AG09309 (cell line): Measurements from ENCODE around the gene TEAD3.

Experiments
- DNase-seq: peaks from one replicate; pipeline ENCODE4 v3.0.0-alpha.2; 2010; ENCODE audit warnings: low read depth
- H3K4me3 ChIP-seq: 2 replicates; pipeline ENCODE4 v1.5.1; 2011; ENCODE audit warnings: mild to moderate bottlenecking, low read depth, low read length, moderate library complexity; ENCODE audit not compliant: control insufficient read depth
- TF ChIP-seq, protein P1 (sequence below): IDR thresholded peaks from 2 replicates; pipeline ENCODE4 v1.5.1; 2011; ENCODE audit warnings: mild to moderate bottlenecking, low read depth, low read length, inconsistent platforms; ENCODE audit not compliant: insufficient read depth, control insufficient read depth; ENCODE audit errors: missing control alignments

TEAD3 gene

DNA sequence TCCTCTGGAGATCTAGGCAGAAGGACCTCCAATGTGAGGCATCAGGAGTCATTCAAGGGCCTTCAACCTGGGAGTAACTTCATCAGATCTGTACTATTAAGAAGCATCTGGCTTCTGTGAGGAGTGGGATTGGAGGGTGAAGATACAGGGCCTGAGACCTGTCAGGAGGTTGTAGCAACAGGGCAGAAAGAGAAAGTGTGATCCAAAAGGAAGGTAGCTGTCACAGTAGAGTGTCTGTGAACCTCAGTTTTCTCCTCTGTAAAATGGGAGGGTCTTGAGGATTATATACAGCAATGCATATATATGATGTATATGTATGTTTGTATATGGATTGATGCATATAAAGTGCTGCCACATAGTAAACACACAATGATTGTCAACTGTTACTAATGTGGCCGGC, 31.2 kb downstream of the TEAD3 start:
- TF ChIP-seq, protein P1, sequence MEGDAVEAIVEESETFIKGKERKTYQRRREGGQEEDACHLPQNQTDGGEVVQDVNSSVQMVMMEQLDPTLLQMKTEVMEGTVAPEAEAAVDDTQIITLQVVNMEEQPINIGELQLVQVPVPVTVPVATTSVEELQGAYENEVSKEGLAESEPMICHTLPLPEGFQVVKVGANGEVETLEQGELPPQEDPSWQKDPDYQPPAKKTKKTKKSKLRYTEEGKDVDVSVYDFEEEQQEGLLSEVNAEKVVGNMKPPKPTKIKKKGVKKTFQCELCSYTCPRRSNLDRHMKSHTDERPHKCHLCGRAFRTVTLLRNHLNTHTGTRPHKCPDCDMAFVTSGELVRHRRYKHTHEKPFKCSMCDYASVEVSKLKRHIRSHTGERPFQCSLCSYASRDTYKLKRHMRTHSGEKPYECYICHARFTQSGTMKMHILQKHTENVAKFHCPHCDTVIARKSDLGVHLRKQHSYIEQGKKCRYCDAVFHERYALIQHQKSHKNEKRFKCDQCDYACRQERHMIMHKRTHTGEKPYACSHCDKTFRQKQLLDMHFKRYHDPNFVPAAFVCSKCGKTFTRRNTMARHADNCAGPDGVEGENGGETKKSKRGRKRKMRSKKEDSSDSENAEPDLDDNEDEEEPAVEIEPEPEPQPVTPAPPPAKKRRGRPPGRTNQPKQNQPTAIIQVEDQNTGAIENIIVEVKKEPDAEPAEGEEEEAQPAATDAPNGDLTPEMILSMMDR = no peak
- no peak overlapping the region for H3K4me3 ChIP-seq
- no peak for DNase-seq

DNA sequence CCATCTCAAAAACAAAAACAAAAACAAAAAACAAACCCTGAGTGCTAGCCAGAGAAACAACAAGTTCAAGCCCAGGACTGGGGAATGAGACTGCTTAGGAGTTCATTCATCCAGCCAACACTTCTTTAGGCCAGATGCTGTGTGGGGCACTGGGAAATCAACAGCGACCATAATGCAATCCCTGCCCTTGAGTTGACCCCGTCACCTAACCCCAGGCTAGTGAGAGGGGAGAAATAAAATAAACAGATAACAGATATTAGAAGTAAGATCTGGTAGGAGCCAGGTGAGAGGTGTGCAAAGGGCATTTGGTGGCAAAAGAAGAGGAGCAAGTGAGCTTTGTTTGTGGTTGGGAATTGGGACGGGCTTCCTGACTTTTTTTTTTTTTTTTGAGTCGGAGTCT, 33.6 kb downstream of the TEAD3 start:
- no peak overlapping the region for H3K4me3 ChIP-seq
- no peak for DNase-seq
- TF ChIP-seq, protein P1 = no peak

DNA sequence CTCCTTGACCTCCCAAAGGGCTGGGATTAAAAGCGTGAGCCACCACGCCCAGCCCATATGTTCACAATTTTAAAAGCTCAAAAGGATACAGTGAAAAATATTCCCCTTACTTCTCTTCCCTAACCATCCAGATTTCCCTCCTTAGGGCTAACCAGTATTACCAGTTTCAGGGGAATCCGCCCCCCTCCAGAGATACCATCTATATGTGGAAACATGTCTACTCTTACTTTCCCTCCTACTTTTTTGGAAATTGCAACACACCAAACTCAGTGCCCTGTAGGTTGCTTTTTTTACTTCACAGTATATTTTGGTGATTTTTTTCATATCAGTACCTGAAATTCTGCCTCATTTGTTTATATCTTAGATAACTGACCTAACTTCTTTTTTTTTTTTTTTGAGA, 35.6 kb downstream of the TEAD3 start:
- no peak overlapping the region for H3K4me3 ChIP-seq
- TF ChIP-seq, protein P1 = no peak
- DNase-seq = no peak

DNA sequence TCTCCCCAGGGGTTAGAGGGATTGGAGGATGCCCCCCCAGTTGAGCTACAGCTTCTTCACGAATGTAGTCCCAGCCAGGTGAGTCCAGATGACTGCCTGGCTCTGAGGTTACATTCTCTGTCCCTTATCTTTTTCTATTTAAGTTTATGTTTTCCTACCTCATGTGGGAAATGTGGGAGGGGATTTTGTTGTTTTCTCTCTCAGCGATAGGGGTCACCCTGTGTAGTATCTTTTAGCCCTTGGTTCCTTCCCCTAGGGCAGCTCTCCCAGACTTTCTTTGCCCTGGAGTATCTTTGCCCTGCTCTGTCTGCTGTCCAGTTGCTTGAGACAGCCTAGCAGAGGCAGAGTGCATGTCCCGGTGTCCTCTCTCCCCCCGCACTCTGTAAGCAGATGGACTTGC, 39.0 kb downstream of the TEAD3 start:
- no peak overlapping the region for H3K4me3 ChIP-seq
- TF ChIP-seq, protein P1 = no peak
- no peak for DNase-seq

DNA sequence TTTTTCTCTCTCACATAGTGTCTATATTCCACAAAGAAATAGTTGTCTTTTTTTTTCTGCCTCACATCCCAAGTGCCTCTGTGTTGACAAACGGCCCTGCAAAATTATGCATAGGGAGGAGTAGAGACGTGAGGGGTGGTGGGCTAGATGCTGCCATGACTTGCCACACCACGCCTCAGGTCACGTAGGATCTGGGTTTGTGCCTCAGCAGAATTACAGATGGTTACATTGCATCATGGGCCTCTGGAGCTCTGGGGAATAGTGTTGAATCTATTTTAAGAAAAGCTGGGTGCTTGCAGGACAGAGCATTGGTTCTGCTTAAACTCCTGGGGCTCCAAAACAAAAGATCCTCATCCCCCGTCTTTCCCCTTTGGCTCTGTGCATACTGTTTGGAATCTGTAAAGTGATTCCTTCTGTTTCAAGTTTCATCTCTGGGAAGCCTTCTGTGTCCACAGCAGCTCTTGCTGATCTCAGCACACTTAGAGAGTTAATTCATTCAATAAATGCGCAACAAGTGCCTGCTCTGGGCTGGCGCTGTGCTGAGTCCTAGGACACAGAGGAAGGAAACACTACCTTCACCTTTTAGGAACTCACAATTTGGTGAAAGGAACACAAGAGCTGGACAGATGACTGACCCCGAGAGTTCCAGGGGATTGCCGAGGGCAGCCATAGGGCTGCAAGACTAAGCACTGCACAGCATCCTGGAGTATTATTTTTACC, 42.3 kb downstream of the TEAD3 start:
- DNase-seq = no peak
- H3K4me3 ChIP-seq = no peak overlapping the region
- TF ChIP-seq, protein P1 = no peak

DNA sequence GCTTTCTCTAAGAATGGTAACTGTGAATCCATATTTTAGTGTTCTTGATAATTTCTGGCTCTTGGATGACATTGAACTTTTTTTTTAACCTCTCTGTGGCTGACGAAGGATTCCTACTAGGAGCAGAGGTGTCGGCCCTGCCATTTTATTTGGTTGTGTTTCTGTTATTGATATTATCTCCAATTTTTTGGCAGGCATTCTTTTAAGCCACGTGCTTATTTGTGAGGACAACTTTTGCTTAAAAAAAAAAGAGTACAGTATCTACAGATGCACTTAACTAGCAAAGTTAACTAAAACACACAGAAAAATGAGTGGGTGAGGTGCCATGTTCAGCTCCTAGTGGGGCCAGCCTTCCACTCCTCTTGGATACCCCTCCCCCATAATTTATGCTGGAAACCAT, 43.6 kb downstream of the TEAD3 start:
- peak overlapping the region; percentile 4; the same call in 1 of the 2 replicates for H3K4me3 ChIP-seq
- no peak for DNase-seq
- TF ChIP-seq, protein P1 = no peak
